ENCODE measurements around the gene TCF3. TPM values are rescaled to one million over a fixed set of nuclear protein-coding genes. Genes with fewer than 3 reads are reported as not detected.

Gene TCF3
- total and polyA plus RNA-seq, 7 donors = 20.1 to 33.8 (median 24.6) TPM

- H3K36me3 ChIP-seq (ENCODE audit: insufficient read depth in 1 of 2, low read depth in 1 of 2) = peaks cover 2 to 47% of the 10 kb centered on the region in 2 donors
- WGBS, 3 donors = 78 to 82% (median 82%) methylated on average over 10 to 11 of the region's 11 CpGs
- ATAC-seq = no peak
These were observed 41.8 kb downstream of the TCF3 start for GRCh38 chr19:1610579-1610978.

DNA sequence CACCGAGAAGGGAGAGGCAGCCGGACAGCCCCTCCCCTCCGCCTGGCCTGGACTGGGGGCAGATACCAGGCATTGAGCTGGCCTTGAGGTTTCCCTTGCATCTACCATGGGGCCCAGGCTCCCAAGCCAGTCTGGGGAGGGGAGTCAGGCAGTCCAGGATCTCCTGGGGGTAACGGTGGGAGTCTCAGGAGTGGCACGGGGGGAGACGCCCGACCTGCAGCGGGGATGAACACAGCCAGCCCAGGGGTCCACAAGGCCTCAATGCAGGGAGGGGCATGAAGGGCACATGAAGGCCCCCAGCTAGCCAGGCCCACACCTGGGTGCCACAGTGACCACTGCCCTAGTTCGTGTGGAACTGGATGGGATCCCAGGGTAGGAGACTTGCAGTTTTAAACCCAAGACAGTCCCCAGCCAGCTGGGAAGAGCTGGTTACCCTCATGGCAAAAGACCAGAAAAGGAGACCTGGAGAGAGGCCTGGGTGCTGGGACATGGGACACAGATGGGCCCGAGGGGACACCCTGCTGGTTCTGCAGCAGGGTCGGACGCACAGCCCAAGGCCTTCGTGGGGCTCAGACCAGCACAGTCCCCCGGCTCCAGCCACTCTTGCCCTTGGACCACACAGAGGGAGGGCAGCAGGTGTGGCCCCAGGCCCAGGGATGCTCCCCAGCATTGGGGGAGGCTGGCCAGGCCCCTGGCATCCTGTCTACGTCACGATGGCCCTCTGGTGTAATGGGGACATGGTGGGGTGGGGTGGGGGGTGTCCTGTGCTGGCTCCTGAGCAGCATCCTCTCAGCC lies 42.5 kb downstream of the TCF3 start:
- 80 to 87% (median 86%) methylated on average over 15 to 16 of the region's 16 CpGs for WGBS, 3 donors
- no peaks in the 10 kb centered on the region for H3K27me3 ChIP-seq (ENCODE audit: insufficient read depth in 3 of 3, low read length in 2 of 3)
- H3K4me3 ChIP-seq = no peak overlapping the region
- H3K27ac ChIP-seq = no peak overlapping the region
- ATAC-seq = no peak
- H3K36me3 ChIP-seq (ENCODE audit: insufficient read depth in 1 of 2, low read depth in 1 of 2) = peaks cover 2 to 40% of the 10 kb centered on the region in 2 donors
- intact Hi-C loops (cut with DNase I) = loop anchor here in 1 of 2 donors (5.0 kb wide), 1 partner anchor 37 kb away; no protein-coding TSS in a partner anchor
- no peak for DNase-seq
- H3K4me1 ChIP-seq = peaks cover 6% of the 10 kb centered on the region
- no peak for TF ChIP-seq CTCF (IDR thresholded peaks at IDR 0.05)
- H3K9me3 ChIP-seq = no peaks in the 10 kb centered on the region

More at GRCh38 chr19:1610579-1610978, 41.8 kb downstream of the TCF3 start:
- no peak for TF ChIP-seq CTCF (IDR thresholded peaks at IDR 0.05)
- intact Hi-C loops (cut with DNase I) = loop anchor here in 1 of 2 donors (5.0 kb wide), 1 partner anchor 37 kb away; no protein-coding TSS in a partner anchor
- Histone ChIP-seq H3K9me3 (no peaks in the 10 kb centered on the region), H3K27me3 (ENCODE audit: insufficient read depth in 3 of 3, low read length in 2 of 3) (no peaks in the 10 kb centered on the region), H3K4me3 (no peak overlapping the region), H3K27ac (no peak overlapping the region), H3K4me1 (peaks cover 6% of the 10 kb centered on the region)
- DNase-seq = no peak

DNA sequence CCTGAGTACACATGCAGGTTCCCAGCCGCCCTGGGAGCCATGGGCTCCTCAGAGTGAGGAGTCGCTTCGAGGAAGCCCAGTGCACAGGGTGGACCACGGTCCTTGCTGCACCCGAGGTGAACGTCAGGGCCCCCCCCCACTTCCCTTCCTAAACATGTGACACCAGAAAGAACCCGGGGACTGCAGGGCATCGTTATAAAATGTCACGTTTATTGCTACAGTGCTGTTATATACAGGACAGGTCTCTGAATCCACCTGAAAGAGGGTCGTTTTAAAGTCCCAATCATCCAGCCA lies 43.4 kb downstream of the TCF3 start:
- no peaks in the 10 kb centered on the region for H3K27me3 ChIP-seq (ENCODE audit: insufficient read depth in 3 of 3, low read length in 2 of 3)
- WGBS, 3 donors = 41 to 60% (median 49%) methylated on average over 10 of the region's 10 CpGs
- no peak for DNase-seq
- peaks cover 12% of the 10 kb centered on the region for H3K4me1 ChIP-seq
- no peaks in the 10 kb centered on the region for H3K9me3 ChIP-seq
- ATAC-seq = no peak
- no peak overlapping the region for H3K27ac ChIP-seq
- intact Hi-C loops (cut with DNase I) = no loop called here
- no peak overlapping the region for H3K4me3 ChIP-seq
- H3K36me3 ChIP-seq (ENCODE audit: insufficient read depth in 1 of 2, low read depth in 1 of 2) = peaks cover 2 to 31% of the 10 kb centered on the region in 2 donors
- TF ChIP-seq CTCF (IDR thresholded peaks at IDR 0.05) = no peak

GRCh38 chr19:1608359-1609102 lies 43.9 kb downstream of the TCF3 start:
- intact Hi-C loops (cut with DNase I) = no loop called here
- H3K36me3 ChIP-seq (ENCODE audit: insufficient read depth in 1 of 2, low read depth in 1 of 2) = peaks cover 2 to 28% of the 10 kb centered on the region in 2 donors
- no peaks in the 10 kb centered on the region for H3K9me3 ChIP-seq
- H3K4me1 ChIP-seq = peaks cover 17% of the 10 kb centered on the region
- no peaks in the 10 kb centered on the region for H3K27me3 ChIP-seq (ENCODE audit: insufficient read depth in 3 of 3, low read length in 2 of 3)
- TF ChIP-seq CTCF (IDR thresholded peaks at IDR 0.05) = no peak
- DNase-seq (no peak), ATAC-seq (no peak)
- no peak overlapping the region for H3K27ac ChIP-seq
- H3K4me3 ChIP-seq = no peak overlapping the region
- WGBS, 3 donors = 48 to 68% (median 64%) methylated on average over 22 to 23 of the region's 23 CpGs

Measured in psoas muscle (tissue), 8 donors.